Activated T-helper 2 cell treated with anti-CD3 and anti-CD28 coated beads, Interferon-gamma antibody, Interleukin-2, Interleukin-4, amounts not matched to agents 10 μg/mL and 5 μg/mL and 100 μg/mL, durations not matched to agents 14 hours and 24 hours and 36 hours (primary cell): Measurements from ENCODE around the gene MCTP2. TPM values are rescaled to one million over a fixed set of nuclear protein-coding genes. Genes with fewer than 3 reads are reported as not detected.

ENCODE experiments used
- DNase-seq: peaks from one replicate; pipeline ENCODE4 v3.0.0; 2021; ENCODE audit warnings: low spot score
- H3K27ac Mint-ChIP-seq: one replicate; pipeline ENCODE4 v1.8.0; 2021; ENCODE audit warnings: mixed read lengths
- H3K27me3 Mint-ChIP-seq: one replicate; pipeline ENCODE4 v1.8.0; 2021; ENCODE audit warnings: low read depth, mixed read lengths
- H3K36me3 Mint-ChIP-seq: one replicate; pipeline ENCODE4 v1.8.0; 2021; ENCODE audit warnings: low read depth, mixed read lengths
- H3K4me1 Mint-ChIP-seq: one replicate; pipeline ENCODE4 v1.8.0; 2021; ENCODE audit warnings: low read depth, mixed read lengths
- H3K4me3 Mint-ChIP-seq: one replicate; pipeline ENCODE4 v1.8.0; 2021; ENCODE audit warnings: low read depth, mild to moderate bottlenecking, moderate library complexity, mixed read lengths
- H3K9me3 Mint-ChIP-seq: one replicate; pipeline ENCODE4 v1.8.0; 2021; ENCODE audit warnings: mixed read lengths
- intact Hi-C: fragments of 100-400 bp; cut with micrococcal nuclease; formaldehyde crosslinking; loops from one replicate; pipeline ENCODE4 v1.15.1; 2023
- total RNA-seq: library from RNA; stranded (reverse); gene quantifications from 2 replicates; pipeline ENCODE4 v1.2.3, GENCODE V29; 2022

MCTP2 gene, protein sequence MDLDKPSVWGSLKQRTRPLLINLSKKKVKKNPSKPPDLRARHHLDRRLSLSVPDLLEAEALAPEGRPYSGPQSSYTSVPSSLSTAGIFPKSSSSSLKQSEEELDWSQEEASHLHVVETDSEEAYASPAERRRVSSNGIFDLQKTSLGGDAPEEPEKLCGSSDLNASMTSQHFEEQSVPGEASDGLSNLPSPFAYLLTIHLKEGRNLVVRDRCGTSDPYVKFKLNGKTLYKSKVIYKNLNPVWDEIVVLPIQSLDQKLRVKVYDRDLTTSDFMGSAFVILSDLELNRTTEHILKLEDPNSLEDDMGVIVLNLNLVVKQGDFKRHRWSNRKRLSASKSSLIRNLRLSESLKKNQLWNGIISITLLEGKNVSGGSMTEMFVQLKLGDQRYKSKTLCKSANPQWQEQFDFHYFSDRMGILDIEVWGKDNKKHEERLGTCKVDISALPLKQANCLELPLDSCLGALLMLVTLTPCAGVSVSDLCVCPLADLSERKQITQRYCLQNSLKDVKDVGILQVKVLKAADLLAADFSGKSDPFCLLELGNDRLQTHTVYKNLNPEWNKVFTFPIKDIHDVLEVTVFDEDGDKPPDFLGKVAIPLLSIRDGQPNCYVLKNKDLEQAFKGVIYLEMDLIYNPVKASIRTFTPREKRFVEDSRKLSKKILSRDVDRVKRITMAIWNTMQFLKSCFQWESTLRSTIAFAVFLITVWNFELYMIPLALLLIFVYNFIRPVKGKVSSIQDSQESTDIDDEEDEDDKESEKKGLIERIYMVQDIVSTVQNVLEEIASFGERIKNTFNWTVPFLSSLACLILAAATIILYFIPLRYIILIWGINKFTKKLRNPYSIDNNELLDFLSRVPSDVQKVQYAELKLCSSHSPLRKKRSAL
- 91.5 and 93.2 TPM in 2 replicates for total RNA-seq

DNA sequence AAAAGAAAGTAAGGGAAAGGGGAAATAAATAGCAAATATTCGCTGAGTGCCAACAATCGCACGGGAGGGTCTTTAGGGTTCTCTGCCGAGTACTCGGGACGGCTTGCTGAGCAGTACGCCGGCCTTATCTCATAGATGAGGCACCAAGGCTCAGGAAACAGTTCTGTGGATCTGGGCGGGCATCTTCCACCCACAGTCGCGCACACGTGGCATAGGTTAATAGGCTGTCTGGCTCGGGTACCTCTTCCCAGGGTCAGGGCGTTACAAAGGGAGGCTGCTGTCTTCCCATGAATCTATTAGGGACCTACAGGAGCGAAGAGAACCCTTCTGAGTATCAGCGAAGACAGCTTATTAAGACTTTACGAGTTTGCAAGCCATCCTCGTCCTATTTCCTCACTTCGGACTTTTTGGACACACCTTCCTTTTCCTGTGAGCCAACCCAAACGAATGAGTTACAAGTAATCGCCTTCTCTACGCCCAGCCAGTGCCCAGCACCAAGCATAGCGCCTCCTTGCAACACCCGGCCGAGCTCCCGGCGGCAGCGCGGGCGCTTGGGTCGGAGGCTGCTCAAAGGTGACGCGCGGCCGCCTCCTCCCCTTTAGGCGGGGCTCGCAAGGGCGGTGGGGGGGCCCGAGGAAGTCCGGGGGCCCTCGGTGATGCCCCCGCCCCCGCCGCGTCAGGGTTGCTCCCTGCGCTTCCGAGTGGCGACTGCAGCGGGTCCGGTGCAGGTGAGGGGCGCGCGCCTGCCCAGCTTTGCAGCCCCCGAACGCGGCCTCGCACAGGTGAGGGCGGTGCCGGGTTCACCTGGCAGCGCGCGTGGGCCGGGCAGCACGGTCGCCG, at the start of gene MCTP2:
Gene MCTP2, plus strand, starts transcription at position 679 of the 840 bp plus-strand sequence. CDS start 66,705 bp downstream, outside the sequence.
- Mint-ChIP-seq H3K27ac (peak within 1 kb of the TSS; percentile 95), H3K4me1 (peaks cover 79% of the 10 kb centered on the region)
- intact Hi-C loops = loop anchor here (1.0 to 5.0 kb wide), 6 partner anchors 41 to 93 kb away; no protein-coding TSS in a partner anchor

DNA sequence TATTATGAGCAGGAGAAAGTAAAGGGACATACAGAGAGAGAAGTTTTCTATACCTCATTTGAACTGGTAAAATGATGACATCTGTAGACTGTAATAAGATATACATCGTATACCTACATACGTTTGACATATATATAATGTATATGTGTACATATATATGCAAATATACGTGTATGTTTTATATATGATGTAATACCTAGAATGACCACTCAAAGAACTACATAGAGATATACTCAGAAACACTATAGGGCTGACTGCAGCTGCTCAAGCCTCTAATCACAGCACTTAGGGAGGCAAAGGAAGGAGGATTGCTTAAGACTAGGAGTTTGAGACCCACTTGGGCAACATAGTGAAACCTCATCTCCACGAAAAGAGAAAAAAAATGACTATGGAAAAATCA, 48.5 kb upstream of the MCTP2 start:
- Mint-ChIP-seq H3K36me3 (peaks cover 9% of the 10 kb centered on the region), H3K27ac (no peak overlapping the region), H3K9me3 (peaks cover 9% of the 10 kb centered on the region), H3K27me3 (peaks cover 4% of the 10 kb centered on the region), H3K4me1 (peaks cover 14% of the 10 kb centered on the region), H3K4me3 (no peak overlapping the region)
- intact Hi-C loops = no loop called here
- DNase-seq = no peak

More for the DNA sequence above, at the start of gene MCTP2:
- H3K27me3 Mint-ChIP-seq = no peaks in the 10 kb centered on the region
- H3K4me3 Mint-ChIP-seq = peak within 1 kb of the TSS; percentile 91
- H3K9me3 Mint-ChIP-seq = no peaks in the 10 kb centered on the region
- DNase-seq = peak; percentile 86
- H3K36me3 Mint-ChIP-seq = peaks cover 43% of the 10 kb centered on the region

DNA sequence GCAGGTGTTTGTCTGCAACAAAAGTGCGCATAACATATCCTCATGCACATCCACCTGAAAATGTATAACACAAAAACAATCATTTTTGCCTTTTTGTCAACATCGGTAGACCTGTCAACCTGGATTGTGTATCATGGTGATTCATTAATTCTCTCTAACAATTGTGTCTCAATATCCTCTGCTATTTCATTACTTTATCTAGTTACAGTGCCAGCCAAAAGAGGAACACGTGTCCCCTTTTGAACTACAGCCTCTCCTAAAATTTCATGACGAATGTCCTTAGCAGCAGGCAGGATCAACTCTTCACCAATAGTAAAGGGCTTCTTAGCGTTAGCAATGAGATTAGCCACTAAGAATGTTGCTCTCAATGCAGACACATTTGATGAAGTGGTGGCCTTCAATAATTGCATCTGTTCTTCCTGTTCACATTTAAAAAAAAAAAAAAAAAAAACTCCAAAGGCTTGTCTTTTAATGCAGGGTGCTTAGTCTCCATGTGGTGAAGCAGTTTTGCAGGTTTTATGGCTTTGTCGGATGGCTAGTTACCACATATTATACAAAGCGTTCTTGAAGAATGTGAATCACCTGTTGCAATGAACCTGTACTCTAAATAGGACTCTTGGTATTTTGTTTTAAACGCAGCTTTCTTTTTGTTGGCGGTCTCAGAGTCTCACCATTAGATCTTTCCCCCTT, 45.7 kb upstream of the MCTP2 start:
- H3K4me3 Mint-ChIP-seq = no peak overlapping the region
- H3K27me3 Mint-ChIP-seq = peaks cover 24% of the 10 kb centered on the region
- no peaks in the 10 kb centered on the region for H3K9me3 Mint-ChIP-seq
- intact Hi-C loops = no loop called here
- DNase-seq = no peak
- peaks cover 5% of the 10 kb centered on the region for H3K36me3 Mint-ChIP-seq
- H3K4me1 Mint-ChIP-seq = peaks cover 16% of the 10 kb centered on the region
- no peak overlapping the region for H3K27ac Mint-ChIP-seq

DNA sequence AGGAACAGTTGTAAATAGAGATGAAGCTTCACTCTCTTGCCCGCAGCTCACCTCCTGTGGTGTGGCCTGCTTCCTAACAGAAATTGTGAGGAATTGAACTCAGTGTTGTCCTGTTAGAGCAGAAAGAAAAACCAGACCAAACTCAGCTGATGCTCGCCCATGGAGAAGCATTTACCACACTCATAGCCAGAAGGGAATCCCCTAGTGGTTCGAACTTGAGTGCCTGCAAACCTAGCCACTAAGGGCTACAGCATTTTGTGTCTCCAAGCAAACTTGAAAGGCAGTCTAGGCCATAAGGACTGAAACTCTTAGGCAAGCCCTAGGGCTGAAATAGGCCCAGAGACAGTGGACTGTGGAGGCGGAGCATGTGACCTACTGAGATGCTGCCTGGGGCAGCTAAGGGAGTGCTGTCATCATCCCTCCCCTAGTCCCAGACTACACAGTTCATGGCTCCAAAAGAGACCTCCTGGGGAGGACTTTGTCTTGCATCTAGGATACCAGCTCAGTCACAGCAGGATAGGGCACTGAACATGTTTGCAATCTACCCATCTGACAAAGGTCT, 44.5 kb upstream of the MCTP2 start:
- intact Hi-C loops = no loop called here
- H3K4me1 Mint-ChIP-seq = peaks cover 21% of the 10 kb centered on the region

DNA sequence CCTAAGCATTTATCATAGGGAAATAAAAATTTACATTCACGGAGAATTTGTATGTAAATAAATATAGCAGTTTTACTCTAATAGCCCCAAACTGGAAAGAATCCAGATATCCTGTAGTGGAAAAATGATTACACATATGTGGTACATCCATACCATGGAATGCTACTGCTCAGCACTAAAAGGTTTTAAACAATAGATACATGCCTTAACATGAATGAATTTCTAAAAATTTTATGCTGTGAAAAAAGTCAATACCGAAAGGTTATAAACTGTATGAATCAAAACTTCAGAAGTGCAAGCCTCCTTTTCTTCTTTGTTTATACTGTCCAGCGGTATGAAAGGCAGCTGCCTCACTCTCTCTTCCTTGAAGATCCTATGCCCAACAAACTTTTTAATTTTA, 37.5 kb upstream of the MCTP2 start:
- Mint-ChIP-seq H3K4me3 (no peak overlapping the region), H3K27ac (no peak overlapping the region), H3K36me3 (peaks cover 2% of the 10 kb centered on the region), H3K4me1 (peaks cover 15% of the 10 kb centered on the region), H3K27me3 (peaks cover 19% of the 10 kb centered on the region), H3K9me3 (no peaks in the 10 kb centered on the region)
- no peak for DNase-seq
- intact Hi-C loops = no loop called here

More for the DNA sequence above, 44.5 kb upstream of the MCTP2 start:
- H3K4me3 Mint-ChIP-seq = no peak overlapping the region
- H3K27me3 Mint-ChIP-seq = peaks cover 30% of the 10 kb centered on the region
- no peak for DNase-seq
- peaks cover 5% of the 10 kb centered on the region for H3K36me3 Mint-ChIP-seq
- no peak overlapping the region for H3K27ac Mint-ChIP-seq
- H3K9me3 Mint-ChIP-seq = no peaks in the 10 kb centered on the region

DNA sequence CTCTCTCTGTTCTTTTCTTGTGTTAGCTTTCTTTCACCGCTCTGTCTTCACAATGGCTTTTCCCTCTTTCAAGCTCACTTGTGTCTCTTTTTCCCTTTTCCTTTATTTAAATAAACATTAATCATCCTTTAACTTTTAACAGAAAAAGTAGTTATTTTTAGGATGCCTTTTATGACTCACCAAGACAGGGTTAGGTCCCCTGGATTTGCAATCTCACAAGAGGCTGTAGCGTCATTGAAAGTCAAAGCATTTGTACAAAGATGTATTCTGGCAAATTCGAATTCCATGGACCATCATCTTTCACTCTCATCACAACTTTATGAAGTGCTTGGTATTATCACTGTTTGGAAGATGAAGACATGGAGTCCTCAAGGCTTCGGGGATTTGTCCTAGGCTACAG, 34.8 kb upstream of the MCTP2 start:
- no peak overlapping the region for H3K27ac Mint-ChIP-seq
- H3K9me3 Mint-ChIP-seq = no peaks in the 10 kb centered on the region
- DNase-seq = no peak
- H3K4me3 Mint-ChIP-seq = no peak overlapping the region
- H3K36me3 Mint-ChIP-seq = no peaks in the 10 kb centered on the region
- intact Hi-C loops = no loop called here
- H3K27me3 Mint-ChIP-seq = peaks cover 2% of the 10 kb centered on the region
- H3K4me1 Mint-ChIP-seq = peaks cover 4% of the 10 kb centered on the region

DNA sequence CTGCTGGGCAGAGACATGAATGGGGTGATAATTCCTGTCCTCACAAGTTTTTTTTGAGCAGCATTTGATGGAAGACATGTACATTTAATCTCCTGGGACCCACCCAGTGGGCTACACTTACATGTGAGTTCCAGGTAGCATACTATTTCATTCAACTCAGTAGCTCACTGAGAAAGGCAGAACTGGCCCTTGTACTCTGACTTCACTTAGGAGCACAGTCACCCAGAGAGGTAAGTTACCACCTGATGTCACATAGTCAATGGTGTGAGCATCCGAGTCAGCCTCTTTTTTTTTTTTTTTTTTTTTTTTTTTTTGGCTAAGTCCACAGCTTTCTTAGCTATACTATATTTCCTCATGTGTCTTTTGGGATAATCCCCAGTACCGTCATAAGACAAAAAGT, 32.7 kb upstream of the MCTP2 start:
- DNase-seq = no peak
- Mint-ChIP-seq H3K4me1 (peaks cover 15% of the 10 kb centered on the region), H3K36me3 (no peaks in the 10 kb centered on the region), H3K27me3 (no peaks in the 10 kb centered on the region), H3K4me3 (no peak overlapping the region), H3K9me3 (no peaks in the 10 kb centered on the region), H3K27ac (no peak overlapping the region)
- intact Hi-C loops = no loop called here

DNA sequence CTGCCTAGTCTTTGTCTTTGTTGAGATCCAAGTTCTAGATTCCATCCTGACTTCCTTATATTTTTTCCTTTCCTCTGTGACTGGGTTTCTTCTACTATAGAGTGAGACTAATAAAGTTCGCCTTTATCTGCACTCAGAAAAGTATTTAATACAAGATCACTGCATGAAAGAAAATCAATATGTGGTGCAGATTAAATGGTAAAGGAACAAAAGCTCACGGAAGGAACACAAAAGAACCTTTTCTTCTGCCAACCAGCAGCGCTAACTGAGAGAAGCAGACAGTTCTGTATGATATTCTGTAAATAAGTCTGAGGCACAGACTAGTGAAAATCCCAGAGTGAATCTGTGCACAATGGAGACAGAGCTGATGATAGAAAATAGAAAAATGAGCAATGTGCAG, 31.6 kb upstream of the MCTP2 start:
- H3K36me3 Mint-ChIP-seq = no peaks in the 10 kb centered on the region
- H3K27ac Mint-ChIP-seq = no peak overlapping the region
- DNase-seq = no peak
- no peaks in the 10 kb centered on the region for H3K27me3 Mint-ChIP-seq
- intact Hi-C loops = no loop called here
- no peak overlapping the region for H3K4me3 Mint-ChIP-seq
- no peaks in the 10 kb centered on the region for H3K9me3 Mint-ChIP-seq
- H3K4me1 Mint-ChIP-seq = peaks cover 18% of the 10 kb centered on the region

DNA sequence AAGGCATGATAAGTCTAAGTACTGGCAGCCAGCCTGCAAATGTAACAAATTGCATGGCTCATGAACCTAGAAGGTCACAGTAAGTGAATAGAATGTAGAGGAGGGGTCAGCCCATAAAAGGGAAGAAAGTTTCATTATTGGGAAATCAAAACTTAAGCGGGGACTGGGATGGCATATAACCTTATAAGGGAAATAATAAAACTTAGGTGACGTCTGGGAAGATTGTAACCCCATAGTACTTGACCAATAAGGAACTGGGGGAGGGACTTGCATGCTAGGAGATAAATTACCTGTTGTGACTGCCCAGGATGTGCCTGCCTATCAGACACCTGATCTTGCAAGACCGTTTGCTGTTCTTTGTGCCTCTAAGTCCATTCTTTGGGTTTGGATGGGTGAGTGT, 28.1 kb upstream of the MCTP2 start:
- Mint-ChIP-seq H3K27ac (no peak overlapping the region), H3K4me1 (peaks cover 38% of the 10 kb centered on the region), H3K4me3 (no peak overlapping the region), H3K36me3 (peaks cover 2% of the 10 kb centered on the region), H3K9me3 (no peaks in the 10 kb centered on the region), H3K27me3 (no peaks in the 10 kb centered on the region)
- no peak for DNase-seq
- intact Hi-C loops = no loop called here

DNA sequence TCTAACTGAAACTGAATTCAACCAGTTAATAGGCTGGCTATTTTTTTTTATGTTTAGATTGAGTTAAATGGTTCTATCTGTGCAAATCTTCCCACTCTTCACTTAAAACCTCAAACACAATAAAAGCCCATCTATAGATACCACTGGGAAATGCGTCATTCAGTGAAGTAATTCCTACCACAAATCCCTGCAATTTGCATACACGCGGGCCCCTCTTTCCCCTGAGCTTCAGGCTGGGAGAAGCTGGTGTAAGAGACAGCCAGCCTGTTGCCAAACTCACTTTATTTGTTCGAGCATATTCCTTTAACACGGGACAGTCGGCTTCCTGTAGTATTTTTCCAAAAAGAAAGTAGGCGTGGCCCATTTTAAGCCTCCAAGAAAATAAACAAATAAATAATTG, 26.0 kb upstream of the MCTP2 start:
- peaks cover 6% of the 10 kb centered on the region for H3K36me3 Mint-ChIP-seq
- intact Hi-C loops = no loop called here
- peaks cover 40% of the 10 kb centered on the region for H3K4me1 Mint-ChIP-seq
- H3K9me3 Mint-ChIP-seq = peaks cover 4% of the 10 kb centered on the region
- H3K4me3 Mint-ChIP-seq = peak overlapping the region; percentile 72
- no peaks in the 10 kb centered on the region for H3K27me3 Mint-ChIP-seq
- H3K27ac Mint-ChIP-seq = peak overlapping the region; percentile 96
- no peak for DNase-seq

DNA sequence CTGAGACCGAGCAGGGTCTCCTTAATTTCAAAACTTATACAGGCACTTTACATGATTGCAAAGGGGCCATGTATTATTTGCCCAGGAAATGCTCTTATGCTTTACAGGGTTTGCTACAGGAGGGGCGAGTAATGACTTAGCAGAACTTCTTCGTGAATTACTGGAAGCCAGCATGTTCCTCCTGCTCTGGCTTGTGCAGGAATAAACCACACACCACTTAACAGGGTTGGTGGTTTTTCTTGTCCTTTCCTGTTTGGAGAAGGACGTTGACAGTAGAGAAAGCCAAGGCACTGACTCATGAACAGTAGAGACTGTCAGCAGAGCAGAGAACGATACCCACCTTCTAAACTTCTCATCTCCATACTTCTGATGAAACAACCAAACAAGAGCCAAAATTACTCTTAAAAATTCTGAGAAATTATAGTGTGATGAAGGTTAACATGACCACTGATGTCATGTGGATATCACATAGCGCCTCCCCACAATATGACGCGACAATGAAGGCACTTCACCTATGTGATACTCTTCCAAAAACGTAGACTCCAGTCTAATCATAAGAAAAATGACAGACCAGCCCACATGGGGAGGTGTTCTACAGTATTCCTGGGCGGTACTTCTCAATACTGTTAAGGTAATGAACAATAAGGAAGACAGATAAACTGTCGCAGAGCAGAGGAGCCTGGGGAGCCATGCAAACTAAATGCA, 24.7 kb upstream of the MCTP2 start:
- Mint-ChIP-seq H3K4me3 (peak overlapping the region; percentile 60), H3K36me3 (peaks cover 13% of the 10 kb centered on the region), H3K27ac (peak overlapping the region; percentile 96), H3K27me3 (no peaks in the 10 kb centered on the region), H3K4me1 (peaks cover 40% of the 10 kb centered on the region), H3K9me3 (peaks cover 4% of the 10 kb centered on the region)
- intact Hi-C loops = loop anchor here (1.0 to 2.0 kb wide), 5 partner anchors 23 to 118 kb away; no protein-coding TSS in a partner anchor
- DNase-seq = peak; percentile 61
